Breast epithelium (tissue), 3 donors: ENCODE measurements around the gene RGS12.

Source experiments
- CTCF ChIP-seq, 3 donors: fragments of 450-650 bp; IDR thresholded peaks; one replicate each; pipeline ENCODE4 v1.5.1; 2016 to 2017; ENCODE audit warnings: antibody characterized with exemption in 3 of 3, mild to moderate bottlenecking in 3 of 3, moderate library complexity in 3 of 3
- POLR2A ChIP-seq: fragments of 450-650 bp; IDR thresholded peaks from one replicate; pipeline ENCODE4 v1.6.1; 2016; ENCODE audit warnings: antibody characterized with exemption, mild to moderate bottlenecking, moderate library complexity
- POLR2AphosphoS5 ChIP-seq, 3 donors: sonication (generic); formaldehyde crosslinking; IDR thresholded peaks; one replicate each; pipeline ENCODE4 v1.6.1; 2017; ENCODE audit warnings: antibody characterized with exemption in 3 of 3

GRCh38 chr4:3301450-3302172, 8.8 kb downstream of the RGS12 start:
- TF ChIP-seq CTCF (IDR thresholded peaks at IDR 0.05), result no peak
- TF ChIP-seq POLR2A, result no peak
- TF ChIP-seq POLR2AphosphoS5 (IDR thresholded peaks at IDR 0.05), result no peak
